IMR-90 (cell line): Measurements from ENCODE around the gene OSBPL2. TPM values are rescaled to one million over a fixed set of nuclear protein-coding genes. Genes with fewer than 3 reads are reported as not detected.

Source experiments
- ATAC-seq: fragments of 200-7000 bp; cut with Tn5 transposase; 2 replicates; pipeline ENCODE4 v1.9.1; 2020; ENCODE audit warnings: low read depth, mild to moderate bottlenecking, moderate library complexity
- BruUV-seq: library from RNA; stranded (reverse); fragments of 400-500 nt; replicated peaks from 2 replicates; lab custom pipeline; 2021; lab: Mats Ljungman, UMichigan
- CTCF ChIA-PET: fragments of 300-600 bp; formaldehyde crosslinking; extraction: SDS; loops from one replicate; lab custom pipeline; 2021; ENCODE audit warnings: antibody characterized with exemption; lab: Yijun Ruan, JAX
- POLR2A ChIA-PET: fragments of 300-600 bp; sonication (Branson Sonifier 250); formaldehyde crosslinking; loops from one replicate; lab custom pipeline; 2022; ENCODE audit warnings: antibody characterized with exemption; ENCODE audit not compliant: unreplicated experiment; lab: Charles Lee
- DNase-seq: peaks from one replicate; pipeline ENCODE4 v3.0.0; 2013
- H2AFZ ChIP-seq: replicated peaks from 2 replicates; pipeline ENCODE3; 2013; ENCODE audit warnings: low read length, mild to moderate bottlenecking; ENCODE audit not compliant: poor library complexity
- H2AK5ac ChIP-seq: 2 replicates; pipeline ENCODE4 v1.6.1; 2013; ENCODE audit warnings: low read depth, low read length, inconsistent platforms
- H2AK9ac ChIP-seq: replicated peaks from 2 replicates; pipeline ENCODE3; 2013; ENCODE audit warnings: mild to moderate bottlenecking, low read depth, low read length, moderate library complexity; ENCODE audit not compliant: poor library complexity
- H2BK120ac ChIP-seq: 2 replicates; pipeline ENCODE4 v1.6.1; 2013; ENCODE audit warnings: low read depth, low read length, inconsistent platforms
- H2BK15ac ChIP-seq: 3 replicates; pipeline ENCODE4 v1.6.1; 2013; ENCODE audit warnings: low read depth, low read length, inconsistent platforms
- H2BK20ac ChIP-seq: 2 replicates; pipeline ENCODE4 v1.6.1; 2013; ENCODE audit warnings: low read depth, mild to moderate bottlenecking, inconsistent platforms, low read length, moderate library complexity
- H2BK5ac ChIP-seq: 2 replicates; pipeline ENCODE4 v1.6.1; 2013; ENCODE audit warnings: mild to moderate bottlenecking, low read depth, low read length, inconsistent platforms; ENCODE audit not compliant: poor library complexity, severe bottlenecking
- H3K14ac ChIP-seq: replicated peaks from 2 replicates; pipeline ENCODE4 v1.6.1; 2013; ENCODE audit warnings: low read depth, low read length, inconsistent platforms
- H3K18ac ChIP-seq: 2 replicates; pipeline ENCODE4 v1.6.1; 2013; ENCODE audit warnings: low read depth, low read length, control low read depth
- H3K23ac ChIP-seq: 2 replicates; pipeline ENCODE4 v1.6.1; 2013; ENCODE audit warnings: low read depth, low read length, inconsistent platforms
- H3K27ac ChIP-seq: 2 replicates; pipeline ENCODE4 v1.5.1; 2013; ENCODE audit warnings: mild to moderate bottlenecking, control low read depth, low read length; ENCODE audit not compliant: insufficient read depth
- H3K27me3 ChIP-seq: 2 replicates; pipeline ENCODE4 v1.6.1; 2013; ENCODE audit warnings: low read length; ENCODE audit not compliant: control insufficient read depth, insufficient read depth
- H3K36me3 ChIP-seq: 2 replicates; pipeline ENCODE4 v1.6.1; 2013; ENCODE audit warnings: low read length, mixed read lengths; ENCODE audit not compliant: control insufficient read depth, insufficient read depth
- H3K4ac ChIP-seq: 2 replicates; pipeline ENCODE4 v1.6.1; 2013; ENCODE audit warnings: low read depth, low read length, inconsistent platforms
- H3K4me1 ChIP-seq: 2 replicates; pipeline ENCODE4 v1.6.1; 2013; ENCODE audit warnings: low read length, mixed read lengths; ENCODE audit not compliant: control insufficient read depth, insufficient read depth
- H3K4me2 ChIP-seq: 2 replicates; pipeline ENCODE4 v1.6.1; 2013; ENCODE audit warnings: low read depth, mild to moderate bottlenecking, control low read depth, low read length, moderate library complexity
- H3K4me3 ChIP-seq: 2 replicates; pipeline ENCODE4 v1.5.1; 2013; ENCODE audit warnings: low read depth, mild to moderate bottlenecking, control low read depth, low read length, moderate library complexity; ENCODE audit not compliant: insufficient read depth
- H3K56ac ChIP-seq: 2 replicates; pipeline ENCODE4 v1.6.1; 2013; ENCODE audit warnings: low read length, inconsistent platforms; ENCODE audit not compliant: insufficient read depth; ENCODE audit errors: extremely low read depth
- H3K79me1 ChIP-seq, 2 experiments: 2 replicates each; pipeline ENCODE4 v1.6.1; 2013; ENCODE audit warnings: low read length in 2 of 2, inconsistent platforms in 1 of 2, low read depth in 1 of 2
- H3K9ac ChIP-seq: 2 replicates; pipeline ENCODE4 v1.6.1; 2013; ENCODE audit warnings: low read depth, low read length, control low read depth
- H3K9me1 ChIP-seq: 2 replicates; pipeline ENCODE4 v1.6.1; 2013; ENCODE audit warnings: low read length, inconsistent platforms; ENCODE audit not compliant: insufficient read depth
- H3K9me3 ChIP-seq: 2 replicates; pipeline ENCODE4 v1.6.1; 2013; ENCODE audit warnings: low read length; ENCODE audit not compliant: control insufficient read depth, insufficient read depth
- H4K20me1 ChIP-seq: 2 replicates; pipeline ENCODE4 v1.6.1; 2013; ENCODE audit warnings: low read length, inconsistent platforms; ENCODE audit not compliant: insufficient read depth
- H4K5ac ChIP-seq: 2 replicates; pipeline ENCODE4 v1.6.1; 2013; ENCODE audit warnings: mild to moderate bottlenecking, low read depth, low read length, control low read depth
- H4K8ac ChIP-seq, 2 experiments: 2 replicates each; pipeline ENCODE4 v1.6.1; 2013; ENCODE audit warnings: low read depth in 2 of 2, low read length in 2 of 2, control low read depth in 1 of 2, inconsistent platforms in 1 of 2
- H4K91ac ChIP-seq: 2 replicates; pipeline ENCODE4 v1.6.1; 2013; ENCODE audit warnings: low read depth, low read length, inconsistent platforms; ENCODE audit not compliant: insufficient read depth
- BHLHE40 ChIP-seq: fragments of 150-350 bp; IDR thresholded peaks from 2 replicates; pipeline ENCODE4 v1.6.1; 2016; ENCODE audit warnings: mild to moderate bottlenecking, low read depth, low read length
- CEBPB ChIP-seq: IDR thresholded peaks from 2 replicates; pipeline ENCODE4 v1.6.1; 2012; ENCODE audit warnings: low read depth, low read length, improper control_type of control experiment
- CHD1 ChIP-seq: IDR thresholded peaks from 2 replicates; pipeline ENCODE4 v1.6.1; 2012; ENCODE audit warnings: low read depth, low read length, improper control_type of control experiment
- CTCF ChIP-seq: conservative IDR thresholded peaks from 2 replicates; pipeline ENCODE4 v1.5.1; 2012; ENCODE audit warnings: mild to moderate bottlenecking, low read depth, low read length, improper control_type of control experiment
- MAFK ChIP-seq: IDR thresholded peaks from 2 replicates; pipeline ENCODE4 v1.6.1; 2012; ENCODE audit warnings: low read depth, low read length, improper control_type of control experiment
- MAZ ChIP-seq: IDR thresholded peaks from 2 replicates; pipeline ENCODE4 v1.6.1; 2012; ENCODE audit warnings: low read depth, mild to moderate bottlenecking, low read length, improper control_type of control experiment, moderate library complexity, borderline replicate concordance
- MXI1 ChIP-seq: IDR thresholded peaks from 2 replicates; pipeline ENCODE4 v1.6.1; 2012; ENCODE audit warnings: low read depth, mild to moderate bottlenecking, low read length, moderate library complexity, borderline replicate concordance
- POLR2A ChIP-seq: IDR thresholded peaks from 2 replicates; pipeline ENCODE4 v1.6.1; 2012; ENCODE audit warnings: mild to moderate bottlenecking, low read depth, low read length
- RCOR1 ChIP-seq: IDR thresholded peaks from 2 replicates; pipeline ENCODE4 v1.6.1; 2012; ENCODE audit warnings: mild to moderate bottlenecking, low read length, improper control_type of control experiment; ENCODE audit not compliant: insufficient replicate concordance
- RFX5 ChIP-seq: IDR thresholded peaks from 2 replicates; pipeline ENCODE4 v1.8.0; 2012; ENCODE audit warnings: low read depth, mild to moderate bottlenecking, low read length, moderate library complexity
- SMC3 ChIP-seq: fragments of 150-350 bp; IDR thresholded peaks from 2 replicates; pipeline ENCODE4 v1.6.1; 2016; ENCODE audit warnings: low read depth, mild to moderate bottlenecking, antibody characterized with exemption, low read length, moderate library complexity
- WGBS, 2 experiments: methylation state at CpG; one replicate each; pipeline versions ENCODE4 v1.1.5 to v1.1.7; 2013; ENCODE audit warnings: missing lambda C conversion rate in 2 of 2; ENCODE audit not compliant: insufficient read length in 1 of 2; ENCODE audit errors: extremely low coverage in 2 of 2; 5-methylcytosine and 5-hydroxymethylcytosine counted together
- dilution Hi-C: fragments of 300-500 bp; cut with HindIII; formaldehyde crosslinking; loops from one replicate; pipeline ENCODE4 v1.14.3; 2018; ENCODE audit warnings: low sequenced_read_pairs; ENCODE audit not compliant: unreplicated experiment
- in situ Hi-C: fragments of 300-500 bp; cut with MboI; formaldehyde crosslinking; loops from 3 replicates; pipeline ENCODE4 v1.14.3; 2019; ENCODE audit warnings: low sequenced_read_pairs, inconsistent platforms, mixed read lengths
- intact Hi-C: fragments of 100-400 bp; cut with micrococcal nuclease; formaldehyde crosslinking; loops from 2 replicates; pipeline ENCODE4 v1.10.0; 2022
- polyA plus RNA-seq, 3 experiments: library from polyadenylated mRNA; depleted of rRNA; stranded (reverse); fragments of >200 nt; gene quantifications; 2 replicates each; pipeline ENCODE4 v1.2.3, GENCODE V29; 2012; ENCODE audit warnings: low replicate concordance in 1 of 3
- total RNA-seq: library from RNA; depleted of rRNA; stranded (reverse); fragments of >200 nt; gene quantifications from 2 replicates; pipeline ENCODE4 v1.2.3, GENCODE V29; 2012

The OSBPL2 gene
- total and polyA plus RNA-seq, 2 of the 4 experiments (the other 2 are of a cell fraction) = 19.3 to 27.6 TPM

DNA sequence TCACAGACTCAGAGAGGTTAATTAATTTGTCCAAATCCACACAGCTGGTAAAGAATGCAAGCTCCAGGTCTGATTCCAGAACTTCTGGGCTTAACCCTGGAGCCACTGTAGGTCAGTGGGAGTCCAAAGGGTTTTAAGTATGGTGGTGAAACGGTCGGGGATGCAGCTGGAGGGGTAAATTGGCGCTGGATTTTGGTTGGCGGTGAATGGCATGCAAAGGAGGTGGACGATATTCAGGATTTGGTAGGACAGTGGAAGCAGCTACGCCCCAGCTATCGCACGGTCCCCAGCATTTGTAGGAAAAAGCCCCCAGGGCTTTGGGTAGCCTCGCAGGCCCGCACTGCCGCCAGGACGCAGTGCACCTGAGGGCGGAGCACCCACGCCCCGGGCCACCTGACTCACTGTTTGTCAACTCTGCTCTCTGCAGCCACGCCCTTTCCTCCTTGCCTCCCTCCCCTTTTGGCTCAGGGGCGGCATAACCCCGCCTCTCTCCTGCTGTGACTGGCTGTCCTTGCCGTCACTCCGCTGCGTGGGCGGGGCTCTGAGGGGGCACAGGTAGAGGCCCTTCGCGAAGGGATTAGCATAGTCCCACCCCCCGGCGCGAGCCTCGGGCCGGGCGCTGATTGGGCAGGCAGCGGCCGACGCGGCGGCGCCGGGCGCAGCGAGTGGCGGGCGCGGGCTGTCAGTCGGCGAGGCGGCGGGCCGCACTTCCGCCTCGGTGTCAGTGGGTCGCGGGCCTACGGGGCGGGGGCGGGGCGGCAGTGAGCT is at the start of gene OSBPL2 (continued):
- TF ChIP-seq CTCF (no peak), POLR2A (0 out of 2 replicates have a peak, but pooled peaks have one; percentile 50)

DNA sequence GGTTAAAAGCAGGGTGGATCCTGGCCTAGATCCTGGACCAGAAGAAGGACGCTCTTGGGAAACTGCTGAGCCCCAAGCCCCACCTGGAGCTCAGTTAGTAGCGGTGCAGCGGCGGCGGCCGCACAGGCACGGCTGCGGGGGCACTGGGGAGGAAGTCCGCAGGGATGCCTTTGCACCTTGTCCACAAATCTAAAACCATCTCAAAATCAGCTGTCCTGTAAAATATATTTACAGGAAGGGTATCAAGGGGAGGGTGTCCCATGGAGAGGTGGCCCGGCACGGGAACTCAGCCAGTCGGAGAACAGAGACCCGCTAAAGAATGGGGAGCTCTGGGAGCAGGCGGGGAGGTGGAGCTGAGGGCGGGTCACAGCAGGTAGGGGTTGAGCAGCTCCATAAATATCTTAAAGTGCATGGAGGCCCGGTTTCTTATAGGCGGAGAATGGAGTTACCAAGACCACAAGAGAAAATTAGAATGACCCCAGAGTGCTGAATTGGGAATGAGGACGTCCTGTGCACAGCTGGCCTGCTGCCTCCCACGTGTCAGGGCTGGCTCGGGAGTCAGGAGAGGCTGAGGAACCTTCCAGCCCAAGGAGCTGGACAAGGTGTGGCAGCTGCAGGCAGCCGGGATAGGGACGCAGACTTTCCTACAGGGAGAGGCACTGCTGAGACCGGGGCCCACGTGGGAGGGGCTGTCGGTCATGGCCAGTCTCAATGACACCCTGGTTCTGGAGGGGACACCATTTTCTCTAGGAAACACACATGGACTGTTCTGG is 47.5 kb upstream of the OSBPL2 start:
- H4K20me1 ChIP-seq = peaks cover 25% of the 10 kb centered on the region; the same call in 1 of the 2 replicates

More for the DNA sequence above, 47.5 kb upstream of the OSBPL2 start:
- POLR2A ChIA-PET = no interaction called here
- no peak overlapping the region for H2BK15ac ChIP-seq
- H2AK5ac ChIP-seq = no peak overlapping the region
- no peak overlapping the region for H3K9ac ChIP-seq
- intact Hi-C loops = no loop called here
- no peak overlapping the region for H3K4me3 ChIP-seq
- H3K27ac ChIP-seq = no peak overlapping the region
- peaks cover 2% of the 10 kb centered on the region; the same call in 1 of the 2 replicates for H3K9me1 ChIP-seq
- peaks cover 3% of the 10 kb centered on the region for H3K4me1 ChIP-seq
- no peak overlapping the region for H3K18ac ChIP-seq
- no peaks in the 10 kb centered on the region for H3K9me3 ChIP-seq
- no peak overlapping the region for H2BK20ac ChIP-seq
- dilution Hi-C loops = no loop called here
- peaks cover 21% of the 10 kb centered on the region for H3K36me3 ChIP-seq
- ATAC-seq (no peak), DNase-seq (no peak)
- no peak overlapping the region for H2BK120ac ChIP-seq
- H4K5ac ChIP-seq = no peak overlapping the region
- no peak overlapping the region for H3K56ac ChIP-seq
- H3K4ac ChIP-seq = no peak overlapping the region
- no peak for TF ChIP-seq SMC3
- no peak for TF ChIP-seq MAFK
- TF ChIP-seq MAZ = no peak
- TF ChIP-seq CEBPB = no peak
- no peak for TF ChIP-seq POLR2A
- TF ChIP-seq MXI1 = no peak
- TF ChIP-seq RCOR1 = no peak
- TF ChIP-seq BHLHE40 = no peak
- TF ChIP-seq RFX5 = no peak
- TF ChIP-seq CHD1 = no peak
- CTCF ChIA-PET = no interaction called here
- in situ Hi-C loops = no loop called here
- no peak overlapping the region for H3K4me2 ChIP-seq
- H2AK9ac ChIP-seq = no peak overlapping the region
- H3K23ac ChIP-seq = no peak overlapping the region
- H4K8ac ChIP-seq = no peak overlapping the region
- H3K27me3 ChIP-seq = no peaks in the 10 kb centered on the region
- H3K14ac ChIP-seq = no peak overlapping the region
- peaks cover 15 to 63% of the 10 kb centered on the region in 2 experiments for H3K79me1 ChIP-seq
- H2AFZ ChIP-seq = no peak overlapping the region
- no TSS peak for BruUV-seq
- H4K91ac ChIP-seq = no peak overlapping the region
- no peak overlapping the region for H2BK5ac ChIP-seq
- 69% methylated on average over 8 of the region's 25 CpGs; no CpG with 5 or more reads in 1 of the 2 experiments for WGBS, 2 experiments
